Naive thymus-derived CD4-positive, alpha-beta T cell (primary cell): ENCODE data around the gene CCDC97. TPM values are rescaled to one million over a fixed set of nuclear protein-coding genes. Genes with fewer than 3 reads are reported as not detected.
A peak's percentile ranks its signal among the peaks of the same experiment; 100 is the strongest.

Experiments
- ATAC-seq: fragments of 150-1000 bp; cut with Tn5 transposase; 2 replicates; pipeline ENCODE4 v1.10.0; 2021; ENCODE audit warnings: mild to moderate bottlenecking, moderate library complexity
- CTCF ChIA-PET: fragments of 350-600 bp; sonication (Branson Sonifier 250); formaldehyde crosslinking; loops from one replicate; lab custom pipeline; 2021; ENCODE audit warnings: antibody characterized with exemption; lab: Charles Lee
- POLR2A ChIA-PET: fragments of 350-600 bp; sonication (Branson Sonifier 250); formaldehyde crosslinking; loops from one replicate; lab custom pipeline; 2021; ENCODE audit warnings: antibody characterized with exemption, inconsistent platforms; lab: Charles Lee
- DNase-seq, 9 donors: peaks; one replicate each; pipeline versions ENCODE4 v3.0.0 to v3.0.0-alpha.2; 2020 to 2022; ENCODE audit warnings: mixed read lengths in 1 of 9
- H3K27ac ChIP-seq: one replicate; pipeline ENCODE4 v1.7.0; 2013; ENCODE audit warnings: mild to moderate bottlenecking, low read depth, low read length, moderate library complexity
- H3K27me3 ChIP-seq, 2 donors: one replicate each; pipeline ENCODE4 v1.7.0; 2013; ENCODE audit warnings: low read length in 2 of 2, mild to moderate bottlenecking in 2 of 2, moderate library complexity in 2 of 2; ENCODE audit not compliant: control insufficient read depth in 2 of 2, insufficient read depth in 2 of 2
- H3K36me3 ChIP-seq, 3 experiments: 1 replicate in 2 of 3; 2 replicates in 1 of 3; pipeline ENCODE4 v1.7.0; 2013; ENCODE audit warnings: low read length in 3 of 3, mild to moderate bottlenecking in 3 of 3, moderate library complexity in 1 of 3; ENCODE audit not compliant: insufficient read depth in 3 of 3, control insufficient read depth in 2 of 3
- H3K4me1 ChIP-seq, 2 donors: one replicate each; pipeline ENCODE4 v1.7.0; 2013; ENCODE audit warnings: low read length in 2 of 2, mild to moderate bottlenecking in 2 of 2, moderate library complexity in 1 of 2; ENCODE audit not compliant: control insufficient read depth in 2 of 2, insufficient read depth in 2 of 2
- H3K4me3 ChIP-seq: 2 replicates; pipeline ENCODE4 v1.7.0; 2013; ENCODE audit warnings: mild to moderate bottlenecking, low read length
- H3K9me3 ChIP-seq, 3 experiments: 1 replicate in 2 of 3; 2 replicates in 1 of 3; pipeline ENCODE4 v1.7.0; 2013; ENCODE audit warnings: low read length in 3 of 3; ENCODE audit not compliant: control insufficient read depth in 2 of 3
- H3K27ac Mint-ChIP-seq, 9 donors: one replicate each; pipeline ENCODE4 v1.8.0; 2020 to 2022; ENCODE audit warnings: mixed read lengths in 9 of 9, mild to moderate bottlenecking in 8 of 9, moderate library complexity in 5 of 9, inconsistent platforms in 2 of 9
- H3K27me3 Mint-ChIP-seq, 5 donors: one replicate each; pipeline ENCODE4 v1.8.0; 2021 to 2022; ENCODE audit warnings: mixed read lengths in 5 of 5, mild to moderate bottlenecking in 1 of 5
- H3K36me3 Mint-ChIP-seq, 5 donors: one replicate each; pipeline ENCODE4 v1.8.0; 2020 to 2022; ENCODE audit warnings: mixed read lengths in 5 of 5, mild to moderate bottlenecking in 3 of 5, inconsistent platforms in 1 of 5
- H3K4me1 Mint-ChIP-seq, 7 donors: one replicate each; pipeline ENCODE4 v1.8.0; 2020 to 2022; ENCODE audit warnings: mixed read lengths in 7 of 7, mild to moderate bottlenecking in 3 of 7, inconsistent platforms in 1 of 7
- H3K4me3 Mint-ChIP-seq, 10 donors: one replicate each; pipeline ENCODE4 v1.8.0; 2020 to 2022; ENCODE audit warnings: mild to moderate bottlenecking in 10 of 10, mixed read lengths in 10 of 10, moderate library complexity in 6 of 10, inconsistent platforms in 2 of 10
- H3K9me3 Mint-ChIP-seq, 11 donors: one replicate each; pipeline ENCODE4 v1.8.0; 2020 to 2022; ENCODE audit warnings: mixed read lengths in 11 of 11, mild to moderate bottlenecking in 4 of 11, inconsistent platforms in 1 of 11, moderate library complexity in 1 of 11
- intact Hi-C, 2 donors: fragments of 100-400 bp; cut with micrococcal nuclease; formaldehyde crosslinking; loops; one replicate each; pipeline ENCODE4 v1.15.1; 2023
- polyA plus RNA-seq, 2 donors: library from polyadenylated mRNA; unstranded; fragments of 300-500 nt; fragmentation: Illumina TruSeq; gene quantifications; one replicate each; pipeline ENCODE4 v1.2.3, GENCODE V29; 2021
- total RNA-seq, 6 experiments: library from RNA in 5 of 6; stranded (reverse) in 5 of 6; gene quantifications; 1 replicate in 5 of 6; 2 replicates in 1 of 6; pipeline ENCODE4 v1.2.3 and lab custom pipeline; 2021 to 2026

Gene CCDC97
- total and polyA plus RNA-seq, 7 experiments from 2014 or later = 22.3 to 56.5 (median 44.6) TPM

DNA sequence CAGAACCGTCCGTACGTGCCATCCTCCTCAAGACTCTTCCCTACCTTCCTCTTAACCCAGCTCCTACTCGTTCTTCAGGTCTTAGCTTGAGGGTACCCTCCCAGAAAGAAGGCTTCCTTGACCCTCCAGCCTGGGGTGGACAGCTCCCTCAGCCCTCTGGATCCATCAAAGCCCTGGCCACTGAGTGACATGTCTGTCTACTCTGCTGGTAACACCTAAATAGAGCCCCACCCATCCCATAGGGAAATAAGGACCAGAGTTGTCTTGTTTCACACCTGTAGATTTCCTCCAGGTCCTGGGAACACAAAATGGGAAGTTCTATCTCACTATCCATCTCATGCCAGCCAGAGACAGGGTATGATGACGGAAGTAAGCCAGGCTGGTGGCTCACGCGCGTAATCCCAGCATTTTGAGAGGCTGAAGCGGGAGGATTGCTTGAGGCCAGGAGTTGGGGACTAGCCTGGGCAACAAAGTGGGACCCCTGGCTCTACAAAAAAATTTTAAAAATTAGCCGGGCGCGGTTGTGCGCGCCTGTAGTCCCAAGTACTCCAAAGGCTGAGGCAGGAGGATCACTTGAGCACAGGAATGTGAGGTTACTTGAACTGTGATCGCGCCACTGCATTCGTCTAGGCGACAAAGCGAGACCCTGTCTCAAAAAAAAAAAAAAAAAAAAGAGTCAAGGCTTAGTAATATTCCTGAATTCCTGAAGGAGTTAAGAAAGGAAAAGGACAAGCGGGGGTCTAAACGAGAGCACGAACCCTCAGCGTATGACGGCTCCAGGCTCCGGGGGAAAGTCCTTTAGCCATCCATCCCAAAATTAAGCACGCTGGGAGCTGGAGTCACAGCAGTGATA lies 566 bp upstream of the CCDC97 start:
- peaks cover 0 to 3% (median 0%) of the 10 kb centered on the region in 5 donors for H3K27me3 Mint-ChIP-seq
- DNase-seq (peak in 4 of 9 donors; percentile 22 to 24 (median 23)), ATAC-seq (no peak)
- intact Hi-C loops = loop anchor here (1.0 to 10.0 kb wide), 13 partner anchors 17 to 592 kb away; partner anchors contain the start of genes BCKDHA (in 2 of the 2), DMAC2 (in 2 of the 2), EXOSC5 (in 2 of the 2) and COQ8B (in 1 of the 2)
- Histone ChIP-seq H3K4me3 (peak overlapping the region; percentile 72), H3K4me1 (peaks cover 59 to 67% of the 10 kb centered on the region in 2 donors), H3K27me3 (no peaks in the 10 kb centered on the region), H3K36me3 (peaks cover 10 to 40% (median 12%) of the 10 kb centered on the region in 3 experiments), H3K27ac (peak overlapping the region; percentile 87), H3K9me3 (no peaks in the 10 kb centered on the region)
- peak overlapping the region; percentile 93 to 100 (median 96) for H3K4me3 Mint-ChIP-seq
- CTCF ChIA-PET = interaction anchor here (0.6 to 7.2 kb wide), 17 partner anchors 12 to 705 kb away, joined by 3 to 78 read pairs (median 4); partner anchors contain the start of genes B9D2 and HNRNPUL1
- peaks cover 6 to 43% (median 15%) of the 10 kb centered on the region in 5 donors for H3K36me3 Mint-ChIP-seq
- H3K27ac Mint-ChIP-seq = peak overlapping the region; percentile 94 to 99 (median 98)
- POLR2A ChIA-PET = interaction anchor here (0.6 to 15.1 kb wide), 25 partner anchors 8 to 338 kb away, joined by 3 to 339 read pairs (median 4); partner anchors contain the start of genes B9D2, HNRNPUL1 and TGFB1
- H3K4me1 Mint-ChIP-seq = peaks cover 57 to 96% (median 77%) of the 10 kb centered on the region in 7 donors
- H3K9me3 Mint-ChIP-seq = peaks cover 0 to 10% (median 0%) of the 10 kb centered on the region in 11 donors

- Mint-ChIP-seq H3K27me3 (peaks cover 0 to 3% (median 0%) of the 10 kb centered on the region in 5 donors), H3K36me3 (peaks cover 5 to 33% (median 13%) of the 10 kb centered on the region in 5 donors), H3K4me3 (peak overlapping the region; percentile 93 to 100 (median 96)), H3K4me1 (peaks cover 48 to 83% (median 64%) of the 10 kb centered on the region in 7 donors), H3K9me3 (peaks cover 0 to 10% (median 0%) of the 10 kb centered on the region in 11 donors), H3K27ac (peak overlapping the region in 6 of 9 donors; percentile 80 to 99 (median 98))
- ATAC-seq (no peak), DNase-seq (peak in 1 of 9 donors; percentile 8)
- no peaks in the 10 kb centered on the region for H3K9me3 ChIP-seq
- POLR2A ChIA-PET = interaction anchor here (0.6 to 15.1 kb wide), 6 partner anchors 9 to 48 kb away, joined by 3 to 339 read pairs (median 6); partner anchors contain the start of genes HNRNPUL1 and TGFB1
- H3K27me3 ChIP-seq = no peaks in the 10 kb centered on the region
- peak overlapping the region; percentile 87 for H3K27ac ChIP-seq
- peak overlapping the region; percentile 72 for H3K4me3 ChIP-seq
- peaks cover 0 to 31% (median 5%) of the 10 kb centered on the region in 3 experiments for H3K36me3 ChIP-seq
- peaks cover 42 to 51% of the 10 kb centered on the region in 2 donors for H3K4me1 ChIP-seq
- intact Hi-C loops = loop anchor here (5.0 to 10.0 kb wide), 2 partner anchors 124 to 221 kb away; partner anchors contain the start of gene DMAC2 (in 1 of the 2)
- CTCF ChIA-PET = no interaction called here
Measured at GRCh38 chr19:41311072-41311471, 1.1 kb downstream of the CCDC97 start.

DNA sequence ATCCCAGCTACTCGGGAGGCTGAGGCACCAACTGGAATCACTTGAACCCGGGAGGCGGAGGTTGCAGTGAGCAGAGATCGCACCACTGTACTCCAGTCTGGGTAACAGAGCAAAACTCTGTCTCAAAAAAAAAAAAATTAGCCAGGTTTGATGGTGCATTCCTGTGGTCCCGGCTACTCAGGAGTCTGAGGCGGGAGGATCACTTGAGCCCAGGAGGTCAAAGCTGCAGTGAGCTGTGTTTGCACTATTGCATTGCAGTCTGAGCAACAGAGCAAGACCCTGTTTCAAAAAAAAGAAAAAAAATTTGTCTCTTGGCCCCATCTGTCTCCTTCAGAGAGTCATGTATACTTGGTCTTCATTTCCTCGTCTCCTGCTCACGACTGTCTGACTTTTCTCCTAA lies 1.6 kb downstream of the CCDC97 start:
- peaks cover 0 to 10% (median 0%) of the 10 kb centered on the region in 11 donors for H3K9me3 Mint-ChIP-seq
- peak overlapping the region; percentile 55 to 99 (median 75) for H3K4me3 Mint-ChIP-seq
- Histone ChIP-seq H3K27me3 (no peaks in the 10 kb centered on the region), H3K36me3 (peaks cover 3 to 32% (median 5%) of the 10 kb centered on the region in 3 experiments), H3K9me3 (no peaks in the 10 kb centered on the region), H3K4me1 (peaks cover 37 to 45% of the 10 kb centered on the region in 2 donors), H3K27ac (no peak overlapping the region), H3K4me3 (no peak overlapping the region)
- H3K27ac Mint-ChIP-seq = peak overlapping the region in 8 of 9 donors; percentile 55 to 98 (median 80)
- ChIA-PET CTCF (no interaction called here), POLR2A (interaction anchor here (0.6 to 15.1 kb wide), 5 partner anchors 9 to 48 kb away, joined by 3 to 339 read pairs (median 7); partner anchors contain the start of genes HNRNPUL1 and TGFB1)
- H3K27me3 Mint-ChIP-seq = peaks cover 0 to 3% (median 0%) of the 10 kb centered on the region in 5 donors
- intact Hi-C loops = loop anchor here (5.0 to 10.0 kb wide), 2 partner anchors 123 to 221 kb away; partner anchors contain the start of gene DMAC2 (in 1 of the 2)
- H3K36me3 Mint-ChIP-seq = peaks cover 6 to 33% (median 16%) of the 10 kb centered on the region in 5 donors
- peaks cover 43 to 80% (median 62%) of the 10 kb centered on the region in 7 donors for H3K4me1 Mint-ChIP-seq
- ATAC-seq = no peak
- peak in 1 of 9 donors; percentile 5 for DNase-seq

DNA sequence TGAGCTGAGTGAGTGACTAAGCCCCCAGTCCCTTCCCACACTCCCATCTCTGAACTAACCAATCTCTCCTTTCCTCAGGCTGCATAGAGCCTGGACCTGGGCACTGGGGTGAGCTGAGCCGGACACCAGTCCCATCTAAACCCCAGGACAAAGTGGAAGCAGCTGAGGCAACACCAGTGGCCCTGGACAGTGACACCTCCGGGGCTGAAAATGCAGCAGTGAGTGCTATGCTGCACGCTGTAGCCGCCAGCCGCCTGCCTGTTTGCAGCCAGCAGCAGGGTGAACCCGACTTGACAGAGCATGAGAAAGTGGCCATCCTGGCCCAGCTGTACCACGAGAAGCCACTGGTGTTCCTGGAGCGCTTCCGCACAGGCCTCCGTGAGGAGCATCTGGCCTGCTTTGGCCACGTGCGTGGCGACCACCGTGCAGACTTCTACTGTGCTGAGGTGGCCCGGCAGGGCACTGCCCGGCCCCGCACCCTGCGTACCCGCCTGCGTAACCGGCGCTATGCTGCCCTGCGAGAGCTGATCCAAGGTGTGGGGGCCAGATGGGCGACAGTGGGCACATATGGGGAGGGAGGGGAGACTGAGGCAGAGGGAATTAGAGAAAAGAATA lies 6.4 kb downstream of the CCDC97 start:
- Histone ChIP-seq H3K9me3 (no peaks in the 10 kb centered on the region), H3K4me1 (peaks cover 0 to 7% of the 10 kb centered on the region in 2 donors), H3K36me3 (peaks cover 7 to 80% (median 35%) of the 10 kb centered on the region in 3 experiments), H3K27me3 (no peaks in the 10 kb centered on the region), H3K27ac (no peak overlapping the region), H3K4me3 (no peak overlapping the region)
- no peak for ATAC-seq
- no peaks in the 10 kb centered on the region for H3K9me3 Mint-ChIP-seq
- no peaks in the 10 kb centered on the region for H3K27me3 Mint-ChIP-seq
- CTCF ChIA-PET = no interaction called here
- H3K27ac Mint-ChIP-seq = peak overlapping the region in 8 of 9 donors; percentile 1 to 87 (median 67)
- H3K4me1 Mint-ChIP-seq = peaks cover 10 to 46% (median 37%) of the 10 kb centered on the region in 7 donors
- no peak for DNase-seq
- H3K4me3 Mint-ChIP-seq = no peak overlapping the region
- peaks cover 12 to 38% (median 20%) of the 10 kb centered on the region in 5 donors for H3K36me3 Mint-ChIP-seq
- POLR2A ChIA-PET = interaction anchor here (0.7 to 1.8 kb wide), 2 partner anchors 12 to 47 kb away, joined by 3 to 8 read pairs; partner anchors contain the start of gene B9D2
- intact Hi-C loops = loop anchor here in 1 of 2 donors (10.0 kb wide), 1 partner anchor 118 kb away; the partner anchor contains the start of gene DMAC2

GRCh38 chr19:41318696-41319499 lies 8.9 kb downstream of the CCDC97 start:
- H3K4me3 Mint-ChIP-seq = no peak overlapping the region
- H3K27me3 ChIP-seq = no peaks in the 10 kb centered on the region
- H3K9me3 ChIP-seq = no peaks in the 10 kb centered on the region
- peaks cover 8 to 32% (median 23%) of the 10 kb centered on the region in 7 donors for H3K4me1 Mint-ChIP-seq
- H3K4me3 ChIP-seq = no peak overlapping the region
- ChIA-PET CTCF (interaction anchor here (0.6 kb wide), 1 partner anchor 1887 kb away, joined by 5 read pairs; no protein-coding TSS in a partner anchor), POLR2A (interaction anchor here (1.4 kb wide), 1 partner anchor 9 kb away, joined by 3 read pairs; the partner anchor contains the start of gene CCDC97)
- no peak overlapping the region for H3K27ac ChIP-seq
- peak; percentile 1 for ATAC-seq
- peaks cover 7 to 86% (median 31%) of the 10 kb centered on the region in 3 experiments for H3K36me3 ChIP-seq
- peak overlapping the region in 7 of 9 donors; percentile 2 to 80 (median 31) for H3K27ac Mint-ChIP-seq
- intact Hi-C loops = loop anchor here in 1 of 2 donors (10.0 kb wide), 1 partner anchor 116 kb away; the partner anchor contains the start of gene DMAC2
- H3K4me1 ChIP-seq = no peaks in the 10 kb centered on the region
- DNase-seq = no peak
- H3K36me3 Mint-ChIP-seq = peaks cover 7 to 28% (median 16%) of the 10 kb centered on the region in 5 donors
- no peaks in the 10 kb centered on the region for H3K9me3 Mint-ChIP-seq
- no peaks in the 10 kb centered on the region for H3K27me3 Mint-ChIP-seq
